ENCODE data around the gene FGF8.

FGF8 gene

DNA sequence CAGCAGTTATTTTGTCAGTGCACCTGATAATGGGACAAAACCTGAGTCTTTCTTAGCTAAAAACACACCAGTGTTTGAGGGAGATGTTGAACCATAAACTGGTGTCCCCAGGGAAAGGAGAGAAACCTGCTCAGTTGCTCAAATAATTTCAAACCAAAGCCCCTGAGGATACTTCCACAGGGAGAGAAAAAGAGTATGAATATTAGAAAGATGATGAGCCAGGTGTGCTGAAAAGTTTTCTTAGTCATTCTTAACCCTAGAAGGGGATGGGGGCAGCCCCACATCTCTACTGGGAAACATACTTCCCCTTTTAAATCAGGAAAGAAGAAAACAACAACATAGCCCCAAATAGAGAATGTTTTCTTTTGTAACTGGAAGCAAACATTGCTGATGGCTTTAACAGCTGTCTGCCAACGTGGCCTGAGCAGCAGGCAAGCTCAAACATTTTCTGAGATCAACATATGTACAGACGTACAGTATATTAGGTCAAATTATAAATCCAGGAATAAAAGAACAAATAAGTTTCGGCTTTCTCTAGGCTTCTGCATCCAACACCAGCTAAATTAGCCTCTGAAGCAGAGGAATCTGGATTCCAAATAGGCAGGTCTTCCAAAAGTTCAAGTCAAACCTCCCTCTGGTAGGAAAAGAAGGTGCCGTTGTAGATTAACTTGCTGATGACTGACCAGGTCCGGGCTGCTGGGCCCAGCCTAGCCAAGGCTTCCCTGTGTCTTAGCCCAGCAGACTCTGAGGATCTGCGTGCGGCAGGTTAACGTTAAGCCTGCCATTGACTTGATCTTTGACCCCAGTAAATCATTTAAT lies 50.4 kb downstream of the FGF8 start:
- POLR2A ChIA-PET, result no interaction called here
- CTCF ChIA-PET, result interaction anchor here (0.7 to 1.6 kb wide), 3 partner anchors 10 to 27 kb away, joined by 3 to 4 read pairs (median 3); no protein-coding TSS in a partner anchor

DNA sequence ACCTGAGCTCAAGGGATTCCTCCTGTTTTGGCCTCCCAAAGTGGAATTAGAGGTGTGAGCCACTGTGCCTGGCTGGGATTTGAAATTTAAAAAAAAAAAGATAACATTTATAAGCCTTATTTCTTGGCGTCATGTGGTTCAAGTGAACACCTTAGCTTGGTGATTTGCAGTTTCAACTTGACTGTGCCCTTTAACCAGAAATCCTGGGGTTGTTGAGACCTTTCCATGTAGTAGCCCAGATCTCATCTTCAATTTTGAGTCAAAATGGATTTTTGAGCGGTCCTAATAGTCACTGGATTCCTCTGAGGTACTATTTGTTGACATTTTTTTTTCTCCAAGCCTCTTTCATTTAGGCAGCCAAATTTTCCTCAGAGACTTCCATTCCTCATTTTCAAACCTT lies 51.5 kb downstream of the FGF8 start:
- DNase-seq (ENCODE audit: extremely low spot score), result no peak
- POLR2A ChIA-PET, result no interaction called here
- TF ChIP-seq, protein P1, sequence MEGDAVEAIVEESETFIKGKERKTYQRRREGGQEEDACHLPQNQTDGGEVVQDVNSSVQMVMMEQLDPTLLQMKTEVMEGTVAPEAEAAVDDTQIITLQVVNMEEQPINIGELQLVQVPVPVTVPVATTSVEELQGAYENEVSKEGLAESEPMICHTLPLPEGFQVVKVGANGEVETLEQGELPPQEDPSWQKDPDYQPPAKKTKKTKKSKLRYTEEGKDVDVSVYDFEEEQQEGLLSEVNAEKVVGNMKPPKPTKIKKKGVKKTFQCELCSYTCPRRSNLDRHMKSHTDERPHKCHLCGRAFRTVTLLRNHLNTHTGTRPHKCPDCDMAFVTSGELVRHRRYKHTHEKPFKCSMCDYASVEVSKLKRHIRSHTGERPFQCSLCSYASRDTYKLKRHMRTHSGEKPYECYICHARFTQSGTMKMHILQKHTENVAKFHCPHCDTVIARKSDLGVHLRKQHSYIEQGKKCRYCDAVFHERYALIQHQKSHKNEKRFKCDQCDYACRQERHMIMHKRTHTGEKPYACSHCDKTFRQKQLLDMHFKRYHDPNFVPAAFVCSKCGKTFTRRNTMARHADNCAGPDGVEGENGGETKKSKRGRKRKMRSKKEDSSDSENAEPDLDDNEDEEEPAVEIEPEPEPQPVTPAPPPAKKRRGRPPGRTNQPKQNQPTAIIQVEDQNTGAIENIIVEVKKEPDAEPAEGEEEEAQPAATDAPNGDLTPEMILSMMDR (IDR thresholded peaks at IDR 0.05; ENCODE audit: control extremely low read depth, extremely low read depth, low read depth, missing control alignments), result no peak
- CTCF ChIA-PET, result interaction anchor here (1.3 kb wide), 2 partner anchors 12 to 122 kb away, joined by 3 to 6 read pairs; no protein-coding TSS in a partner anchor

More for the DNA sequence above, 50.4 kb downstream of the FGF8 start:
- TF ChIP-seq, protein P1 (IDR thresholded peaks at IDR 0.05; ENCODE audit: control extremely low read depth, extremely low read depth, low read depth, missing control alignments), result no peak
- DNase-seq (ENCODE audit: extremely low spot score), result peak; percentile 50

DNA sequence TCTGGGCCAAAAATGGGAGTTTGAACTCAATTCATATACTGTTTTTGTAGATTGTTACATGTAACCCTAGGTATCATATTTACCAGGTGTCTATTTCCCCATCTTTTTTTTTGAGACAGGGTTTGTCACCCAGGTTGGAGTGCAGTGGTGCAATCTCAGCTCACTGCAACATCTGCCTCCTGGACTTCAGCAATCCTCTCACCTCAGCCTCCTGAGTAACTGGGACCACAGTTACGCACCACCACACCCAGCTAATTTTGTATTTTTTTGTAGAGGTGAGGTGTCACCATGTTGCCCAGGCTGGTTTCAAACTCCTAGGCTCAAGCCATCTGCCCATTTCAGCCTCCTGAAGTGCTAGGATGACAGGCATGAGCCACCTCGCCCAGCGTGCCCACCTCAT lies 52.7 kb downstream of the FGF8 start:
- CTCF ChIA-PET, result no interaction called here
- TF ChIP-seq, protein P1 (IDR thresholded peaks at IDR 0.05; ENCODE audit: control extremely low read depth, extremely low read depth, low read depth, missing control alignments), result no peak
- POLR2A ChIA-PET, result no interaction called here

DNA sequence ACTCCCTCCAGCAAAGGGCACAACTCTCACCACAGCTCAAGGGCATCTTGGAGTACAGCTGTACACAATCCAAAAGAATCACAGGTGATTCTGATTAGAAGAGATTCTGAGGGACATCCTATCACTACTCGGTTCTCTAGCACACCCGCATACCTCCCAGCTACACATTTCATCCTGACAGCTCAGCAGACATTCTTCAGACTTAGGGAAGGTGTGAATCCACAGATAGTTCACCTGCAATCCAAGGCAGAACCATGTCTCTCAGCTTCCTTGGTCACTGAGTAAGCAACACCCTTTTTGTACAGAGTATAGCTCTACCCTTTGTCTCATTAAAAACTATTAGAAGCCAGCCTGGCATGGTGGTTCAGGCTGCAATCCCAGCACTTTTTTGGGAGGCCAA lies 54.1 kb downstream of the FGF8 start:
- POLR2A ChIA-PET, result no interaction called here
- CTCF ChIA-PET, result interaction anchor here (1.2 to 1.8 kb wide), 2 partner anchors 16 to 118 kb away, joined by 4 to 5 read pairs; no protein-coding TSS in a partner anchor
- no peak for DNase-seq (ENCODE audit: extremely low spot score)
- TF ChIP-seq, protein P1 (IDR thresholded peaks at IDR 0.05; ENCODE audit: control extremely low read depth, extremely low read depth, low read depth, missing control alignments), result no peak

More for the DNA sequence above, 52.7 kb downstream of the FGF8 start:
- no peak for DNase-seq (ENCODE audit: extremely low spot score)

DNA sequence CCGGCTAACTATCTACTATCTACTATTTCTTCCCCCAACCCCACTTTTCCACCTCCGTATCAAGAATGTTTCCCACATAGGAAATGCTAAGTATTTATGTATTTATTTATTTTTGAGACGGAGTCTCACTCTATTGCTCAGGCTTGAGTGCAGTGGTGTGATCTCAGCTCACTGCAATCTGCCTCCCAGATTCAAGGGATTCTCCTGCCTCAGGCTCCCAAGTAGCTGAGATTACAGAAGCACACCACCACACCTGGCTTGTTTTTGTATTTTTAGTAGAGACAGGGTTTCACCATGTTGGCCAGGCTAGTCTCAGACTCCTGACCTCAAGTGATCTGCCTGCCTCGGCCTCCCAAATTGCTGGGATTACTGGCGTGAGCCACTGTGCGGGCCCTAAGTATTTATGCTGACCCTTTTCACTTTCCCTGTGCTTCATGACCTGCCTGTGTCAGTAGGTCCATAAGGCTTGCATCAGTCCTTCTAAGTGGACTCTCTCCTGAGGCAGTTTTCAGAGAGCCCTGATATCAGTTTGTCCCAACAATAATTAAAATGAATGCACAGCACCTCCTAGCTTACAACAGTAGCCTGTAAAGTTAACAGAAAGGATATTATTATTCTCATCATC lies 55.2 kb downstream of the FGF8 start:
- CTCF ChIA-PET, result interaction anchor here (1.8 kb wide), 1 partner anchor 117 kb away, joined by 5 read pairs; no protein-coding TSS in a partner anchor
- POLR2A ChIA-PET, result no interaction called here
- DNase-seq (ENCODE audit: extremely low spot score), result no peak
- TF ChIP-seq, protein P1 (IDR thresholded peaks at IDR 0.05; ENCODE audit: control extremely low read depth, extremely low read depth, low read depth, missing control alignments), result no peak

Measured in GM10248 (cell line).